OCI-LY1 (cell line): ENCODE results near the gene C5orf22.

Source experiments
- CTCF ChIP-seq: fragments of 200-600 bp; sonication (generic), shearing (Covaris generic); IDR thresholded peaks from 2 replicates; pipeline ENCODE4 v1.5.1; 2017; ENCODE audit warnings: mild to moderate bottlenecking, antibody characterized with exemption, low read length, moderate library complexity, mixed read lengths
- EZH2 ChIP-seq: fragments of 200-600 bp; sonication (generic), shearing (Covaris generic); IDR thresholded peaks from 2 replicates; pipeline ENCODE4 v1.8.0; 2017; ENCODE audit warnings: borderline replicate concordance, mixed run types, mild to moderate bottlenecking, antibody characterized with exemption, low read length, moderate library complexity, mixed read lengths

DNA sequence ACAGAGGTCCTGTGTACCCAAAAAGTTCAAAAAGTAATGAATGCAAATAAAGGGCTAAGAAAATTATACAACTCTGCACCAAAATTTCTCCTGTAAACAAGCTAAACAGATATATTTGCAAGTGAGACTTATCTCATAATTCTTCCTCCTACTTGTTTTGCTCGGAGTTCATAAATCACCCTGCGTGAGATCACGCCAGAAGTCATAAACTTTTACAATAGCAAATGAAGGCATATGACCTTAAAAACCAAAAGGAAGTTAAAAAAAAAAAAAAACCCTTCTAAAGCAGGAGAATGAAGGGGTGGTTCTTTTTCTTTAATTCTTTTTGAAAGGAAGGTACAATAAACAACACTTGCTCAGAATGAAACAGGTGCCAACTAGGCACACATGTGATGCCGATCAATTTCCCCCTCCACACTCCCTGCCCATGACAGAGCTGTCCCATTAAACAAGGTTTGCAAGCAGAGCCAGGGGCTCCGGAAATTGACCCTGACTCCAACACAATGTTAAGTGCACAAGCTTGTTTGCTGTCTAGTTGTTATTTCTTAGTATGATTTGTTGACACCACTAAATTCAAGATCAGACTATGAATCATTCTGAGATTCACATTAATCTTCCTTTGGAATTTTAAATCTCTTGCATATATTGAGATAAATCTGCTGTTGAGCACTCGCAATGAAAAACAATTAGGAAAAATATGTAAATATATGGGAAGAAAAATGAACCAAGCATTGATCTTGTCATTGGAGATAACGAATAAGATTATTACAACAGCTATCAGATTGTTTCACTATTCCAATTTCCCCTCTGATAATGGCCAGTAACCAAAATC, 46.5 kb upstream of the C5orf22 start:
- TF ChIP-seq CTCF (no peak), EZH2 (no peak)
